ENCODE data around the gene MLXIPL. TPM values are rescaled to one million over a fixed set of nuclear protein-coding genes. Genes with fewer than 3 reads are reported as not detected.
"Not testable (repeated sequence)": the region's sequence is repeated elsewhere in the genome, so short reads cannot be mapped to it uniquely, and the experiment has no call there.

The MLXIPL gene
- total RNA-seq, 4 donors from 2014 or later, result 37.3 to 217 (median 54.5) TPM

DNA sequence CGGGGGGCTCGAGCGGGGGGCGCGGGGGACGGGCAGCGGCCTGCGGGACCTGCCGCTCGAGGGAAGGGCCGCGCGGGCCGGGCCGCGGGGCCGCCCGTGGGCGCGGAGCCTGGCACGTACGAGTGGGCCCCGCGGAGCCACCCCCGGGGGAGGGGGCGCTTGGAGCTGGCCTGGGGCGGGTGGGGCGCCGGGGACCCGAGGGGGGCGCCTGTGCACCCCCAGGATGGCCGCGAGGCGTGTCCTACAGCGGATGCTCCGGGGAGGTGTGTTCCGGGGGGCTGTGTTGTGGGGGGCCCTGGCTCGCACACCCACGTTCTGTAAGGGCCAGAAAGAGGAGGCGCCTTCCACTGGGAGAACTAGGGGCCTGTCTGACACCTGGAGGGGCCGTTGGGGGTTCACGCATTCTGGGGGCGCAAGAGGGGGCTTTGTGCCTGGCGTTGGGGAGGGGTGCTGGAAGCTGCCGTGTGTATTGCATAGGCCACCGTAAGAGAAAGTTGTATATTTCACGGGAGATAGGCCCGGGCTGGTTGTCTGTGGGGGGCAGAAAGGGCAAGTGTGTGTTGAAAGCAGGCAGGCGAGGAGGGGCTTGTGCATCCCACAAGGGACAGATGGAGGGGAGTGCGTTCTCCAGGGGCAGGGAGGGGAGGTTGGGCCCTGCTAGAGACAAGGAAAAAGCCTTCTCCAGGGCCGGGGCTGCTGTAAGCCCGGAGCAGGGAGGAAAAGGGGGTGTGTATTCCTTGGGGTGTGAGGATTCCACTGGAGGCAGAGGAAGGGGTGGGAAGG lies 44.0 kb upstream of the MLXIPL start:
- ATAC-seq (ENCODE audit: low FRiP score) (no peak), DNase-seq (ENCODE audit: low spot score) (no peak)
- TF ChIP-seq, protein P1, sequence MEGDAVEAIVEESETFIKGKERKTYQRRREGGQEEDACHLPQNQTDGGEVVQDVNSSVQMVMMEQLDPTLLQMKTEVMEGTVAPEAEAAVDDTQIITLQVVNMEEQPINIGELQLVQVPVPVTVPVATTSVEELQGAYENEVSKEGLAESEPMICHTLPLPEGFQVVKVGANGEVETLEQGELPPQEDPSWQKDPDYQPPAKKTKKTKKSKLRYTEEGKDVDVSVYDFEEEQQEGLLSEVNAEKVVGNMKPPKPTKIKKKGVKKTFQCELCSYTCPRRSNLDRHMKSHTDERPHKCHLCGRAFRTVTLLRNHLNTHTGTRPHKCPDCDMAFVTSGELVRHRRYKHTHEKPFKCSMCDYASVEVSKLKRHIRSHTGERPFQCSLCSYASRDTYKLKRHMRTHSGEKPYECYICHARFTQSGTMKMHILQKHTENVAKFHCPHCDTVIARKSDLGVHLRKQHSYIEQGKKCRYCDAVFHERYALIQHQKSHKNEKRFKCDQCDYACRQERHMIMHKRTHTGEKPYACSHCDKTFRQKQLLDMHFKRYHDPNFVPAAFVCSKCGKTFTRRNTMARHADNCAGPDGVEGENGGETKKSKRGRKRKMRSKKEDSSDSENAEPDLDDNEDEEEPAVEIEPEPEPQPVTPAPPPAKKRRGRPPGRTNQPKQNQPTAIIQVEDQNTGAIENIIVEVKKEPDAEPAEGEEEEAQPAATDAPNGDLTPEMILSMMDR (IDR thresholded peaks at IDR 0.05), result no peak

DNA sequence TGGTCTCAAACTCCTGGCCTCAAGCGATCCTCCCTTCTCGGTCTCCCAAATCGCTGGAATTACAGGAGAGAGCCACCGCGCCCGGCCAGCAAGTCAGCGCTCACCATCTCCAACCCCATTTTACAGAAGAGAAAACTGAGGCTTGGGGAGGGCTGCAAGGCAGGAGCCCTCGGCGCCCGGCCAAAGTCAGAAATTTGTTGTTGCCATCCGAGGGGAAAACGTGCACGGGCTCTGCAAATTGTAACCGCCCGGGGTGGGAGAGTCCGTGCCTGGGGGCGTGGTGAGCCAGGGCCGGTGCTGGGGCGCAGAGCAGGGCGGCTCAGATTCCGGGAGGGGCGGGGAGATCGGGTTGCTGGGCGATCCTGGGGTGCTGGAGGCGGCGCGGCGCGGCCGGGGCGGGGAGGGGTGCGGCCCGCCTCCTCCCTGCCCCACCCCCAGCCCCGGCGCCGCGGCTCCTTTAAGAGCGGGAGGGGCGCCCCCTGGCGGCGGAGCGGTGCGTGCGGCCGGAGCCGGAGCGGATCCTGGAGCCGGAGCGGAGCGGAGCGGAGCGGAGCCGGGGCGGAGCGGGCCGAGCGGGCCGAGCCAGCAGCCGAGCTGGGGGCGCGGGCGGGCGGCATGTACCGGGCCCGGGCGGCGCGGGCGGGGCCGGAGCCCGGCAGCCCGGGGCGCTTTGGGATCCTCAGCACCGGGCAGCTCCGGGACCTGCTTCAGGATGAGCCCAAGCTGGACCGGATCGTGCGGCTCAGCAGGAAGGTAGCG lies 43.2 kb upstream of the MLXIPL start, which contains the start of gene VPS37D:
VPS37D (plus strand) TSS at position 488 of the 759 bp plus-strand sequence; CDS start at position 616, 128 bp downstream.
- peak; percentile 95 for ATAC-seq (ENCODE audit: low FRiP score)
- peak; percentile 86 for DNase-seq (ENCODE audit: low spot score)
- TF ChIP-seq, protein P1 (IDR thresholded peaks at IDR 0.05), result peak in 2 of 3 donors; percentile 72 to 76

DNA sequence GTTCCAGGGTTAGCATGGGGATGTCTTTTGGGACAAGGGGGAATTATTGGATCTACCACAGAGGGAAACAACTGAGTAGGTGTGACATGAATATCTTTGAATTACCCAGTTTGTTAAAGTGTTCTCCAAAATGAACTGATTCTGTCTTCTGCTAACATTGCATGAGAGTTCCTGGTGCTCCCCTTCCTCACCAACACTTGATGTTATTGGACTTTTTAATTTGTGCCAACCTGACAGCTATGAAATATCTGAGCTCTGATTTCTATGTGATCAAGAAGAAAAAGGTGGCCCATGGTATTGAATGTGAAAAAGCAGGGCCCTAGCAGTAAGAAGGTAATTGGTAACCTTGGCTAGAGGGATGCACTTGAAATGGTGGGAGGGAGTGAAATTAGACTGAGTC lies 38.7 kb upstream of the MLXIPL start:
- TF ChIP-seq, protein P1 (IDR thresholded peaks at IDR 0.05), result no peak
- ATAC-seq (ENCODE audit: low FRiP score), result no peak
- DNase-seq (ENCODE audit: low spot score), result no peak

DNA sequence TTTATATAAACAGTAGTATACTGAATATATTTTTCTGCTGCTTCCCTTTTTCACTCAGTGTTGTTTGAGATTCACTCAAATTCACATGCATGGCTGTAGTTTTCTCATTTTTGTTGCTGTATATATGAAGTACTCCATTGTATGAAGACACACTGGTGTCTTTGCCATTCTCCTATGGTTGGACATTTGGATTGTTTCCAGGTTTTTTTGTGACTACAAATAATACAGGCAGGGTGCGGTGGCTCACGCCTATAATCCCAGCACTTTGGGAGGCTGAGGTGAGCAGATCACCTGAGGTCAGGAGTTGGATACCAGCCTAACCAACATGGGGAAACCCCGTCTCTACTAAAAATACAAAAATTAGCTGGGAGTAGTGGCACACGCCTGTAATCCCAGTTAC lies 36.3 kb upstream of the MLXIPL start:
- DNase-seq (ENCODE audit: low spot score); ATAC-seq (ENCODE audit: low FRiP score): not testable (repeated sequence)

DNA sequence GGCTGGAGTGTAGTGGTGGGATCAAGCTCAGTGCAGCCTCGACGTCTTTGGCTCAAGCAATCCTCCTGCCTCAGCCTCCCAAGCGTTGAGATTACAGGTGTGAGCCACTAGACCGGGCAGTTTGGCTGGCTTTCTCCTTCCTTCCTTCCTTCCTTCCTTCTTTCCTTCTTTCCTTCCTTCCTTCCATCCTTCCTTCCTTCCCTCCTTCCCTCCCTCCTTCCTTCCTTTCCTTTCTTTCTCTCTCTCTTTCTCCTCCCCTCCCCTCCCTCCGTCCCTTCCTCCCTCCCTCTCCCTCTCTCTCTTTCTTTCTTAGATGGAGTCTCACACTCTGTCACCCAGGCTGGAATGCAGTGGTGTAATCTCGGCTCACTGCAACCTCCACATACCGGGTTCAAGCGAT lies 35.7 kb upstream of the MLXIPL start:
- TF ChIP-seq, protein P1 (IDR thresholded peaks at IDR 0.05), result no peak
- no peak for ATAC-seq (ENCODE audit: low FRiP score)
- no peak for DNase-seq (ENCODE audit: low spot score)

DNA sequence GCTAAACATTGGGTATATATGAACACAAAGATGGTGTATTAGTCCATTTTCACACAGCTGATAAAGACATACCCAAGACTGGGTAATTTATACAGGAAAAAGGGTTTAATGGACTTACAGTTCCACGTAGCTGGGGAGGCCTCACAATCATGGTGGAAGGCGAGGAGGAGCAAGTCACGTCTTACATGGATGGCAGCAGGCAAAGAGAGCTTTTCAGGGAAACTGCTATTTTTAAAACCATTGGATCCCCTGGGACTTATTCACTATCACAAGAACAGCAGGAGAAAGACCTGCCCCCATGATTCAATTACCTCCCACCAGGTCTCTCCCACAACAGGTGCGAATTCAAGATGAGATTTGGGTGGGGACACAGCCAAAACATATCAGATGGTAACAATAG lies 31.0 kb upstream of the MLXIPL start:
- not testable (repeated sequence) for DNase-seq (ENCODE audit: low spot score); ATAC-seq (ENCODE audit: low FRiP score)

DNA sequence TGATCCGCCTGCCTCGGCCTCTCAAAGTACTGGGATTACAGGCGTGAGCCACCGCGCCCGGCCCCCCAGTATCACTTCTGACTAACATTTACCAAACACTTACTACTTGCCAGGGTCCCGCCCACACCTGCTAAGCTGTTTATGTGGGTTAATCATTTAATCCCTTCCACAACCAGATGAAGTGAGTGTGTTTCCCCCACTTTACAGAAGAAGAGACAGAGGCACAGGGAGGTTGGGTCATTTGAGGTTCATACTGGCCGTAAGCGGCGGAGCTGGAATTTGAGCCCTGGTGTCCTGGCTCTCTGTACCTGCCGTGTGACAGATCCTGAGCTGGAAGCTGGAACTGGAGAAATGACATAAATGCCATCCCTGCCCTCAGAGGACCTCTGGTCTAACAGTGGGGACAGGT lies 28.2 kb upstream of the MLXIPL start:
- TF ChIP-seq, protein P1 (IDR thresholded peaks at IDR 0.05), result no peak
- ATAC-seq (ENCODE audit: low FRiP score), result no peak
- no peak for DNase-seq (ENCODE audit: low spot score)

DNA sequence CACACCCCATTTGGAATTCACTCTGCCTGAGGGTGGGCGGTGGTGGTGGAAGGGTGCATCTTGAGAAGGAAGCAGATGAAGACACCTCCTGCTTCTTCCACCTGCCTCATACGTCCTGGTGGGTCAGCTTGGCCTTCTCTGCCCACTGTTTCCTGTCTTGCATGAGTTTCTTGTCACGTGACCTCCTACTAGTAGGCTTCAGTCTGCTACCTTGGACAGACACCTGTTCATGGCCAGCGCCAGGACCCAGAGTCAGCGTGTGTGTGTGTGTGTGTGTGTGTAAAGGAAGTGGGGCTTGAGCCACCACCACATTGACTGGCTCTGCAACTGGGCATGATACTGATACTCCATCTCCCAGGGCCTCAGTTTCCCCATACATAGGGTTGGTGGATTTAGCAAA lies 26.2 kb upstream of the MLXIPL start:
- no peak for ATAC-seq (ENCODE audit: low FRiP score)
- TF ChIP-seq, protein P1 (IDR thresholded peaks at IDR 0.05), result no peak
- DNase-seq (ENCODE audit: low spot score), result no peak
